Measurements from ENCODE around the gene COL11A2.

GRCh38 chr6:33204415-33205190 lies 12.3 kb upstream of the COL11A2 start, which contains the start of gene HSD17B8:
- peak; percentile 98 for TF ChIP-seq POLR2AphosphoS5 (IDR thresholded peaks at IDR 0.05; ENCODE audit: borderline replicate concordance, low read depth, low read length)
- TF ChIP-seq EZH2 (IDR thresholded peaks at IDR 0.05) = no peak
- peak; percentile 42 for TF ChIP-seq FOXP2 (optimal IDR thresholded peaks at IDR 0.05; ENCODE audit: control extremely low read depth, extremely low read length, insufficient read depth)

All from SK-N-MC (cell line).